Psoas muscle (tissue), 8 donors: ENCODE measurements around the gene MRPL55. TPM values are rescaled to one million over a fixed set of nuclear protein-coding genes. Genes with fewer than 3 reads are reported as not detected.

ENCODE experiments used
- ATAC-seq, 4 donors: fragments of 200-7000 bp; cut with Tn5 transposase; one replicate each; pipeline ENCODE4 v1.9.1; 2020; ENCODE audit warnings: moderate library complexity in 3 of 4, mild to moderate bottlenecking in 2 of 4
- DNase-seq, 2 donors: peaks; one replicate each; pipeline ENCODE4 v3.0.0-alpha.2; 2020
- H3K27ac ChIP-seq: fragments of 200-600 bp; one replicate; pipeline ENCODE4 v1.8.0; 2022
- H3K27me3 ChIP-seq, 3 donors: fragments of 200-600 bp in 1 of 3; one replicate each; pipeline versions ENCODE4 v1.6.1 to v1.8.0; 2013 to 2022; ENCODE audit warnings: low read length in 2 of 3, mild to moderate bottlenecking in 2 of 3, moderate library complexity in 1 of 3; ENCODE audit not compliant: insufficient read depth in 3 of 3
- H3K36me3 ChIP-seq, 2 donors: fragments of 200-600 bp in 1 of 2; one replicate each; pipeline versions ENCODE4 v1.6.1 to v1.8.0; 2013 to 2022; ENCODE audit warnings: low read depth in 1 of 2, mild to moderate bottlenecking in 1 of 2, moderate library complexity in 1 of 2; ENCODE audit not compliant: insufficient read depth in 1 of 2
- H3K4me1 ChIP-seq: fragments of 200-600 bp; one replicate; pipeline ENCODE4 v1.8.0; 2022
- H3K4me3 ChIP-seq: fragments of 200-600 bp; one replicate; pipeline ENCODE4 v1.8.0; 2022; ENCODE audit warnings: mild to moderate bottlenecking
- H3K9me3 ChIP-seq: fragments of 200-600 bp; one replicate; pipeline ENCODE4 v1.8.0; 2022
- WGBS, 3 donors: extraction: QIAGEN DNeasy Blood & Tissue Kit; methylation state at CpG; one replicate each; pipeline versions ENCODE4 v1.1.6 to v1.1.7; 2013; 5-methylcytosine and 5-hydroxymethylcytosine counted together
- intact Hi-C, 2 donors: fragments of 100-400 bp; cut with DNase I; formaldehyde crosslinking; loops; one replicate each; pipeline versions ENCODE4 v1.11.0 to v1.14.2; 2022
- polyA plus RNA-seq, 3 donors: library from polyadenylated mRNA; stranded (reverse); fragments of 200-250 nt; gene quantifications; one replicate each; pipeline ENCODE4 v1.2.3, GENCODE V29; 2013
- total RNA-seq, 4 donors: library from RNA; stranded (reverse); fragmentation: NEBNext Ultra II Directional in 2 of 4; extraction: Animal tissue kit (Norgen Biotek cat#: 25700) in 2 of 4; gene quantifications; one replicate each; pipeline versions ENCODE4 v1.2.1 to v1.2.4, GENCODE V29; 2021 to 2023
- TF ChIP-seq, protein P1 (sequence below): fragments of 200-600 bp; IDR thresholded peaks from one replicate; pipeline ENCODE4 v1.8.0; 2022; ENCODE audit warnings: antibody characterized with exemption
- donor health status: healthy with polysubstance abuse.
- donor health status: DM: no; HTN: no; CAD: no; lungs with moderate emphysema.
- donor health status: Bipolar disorder and iron deficiency.
- donor health status: healthy.
- donor health status: DM: yes; HTN: yes; CAD: no.
- donor health status: DM: no; HTN: no; CAD: no.
- donor health status: DM: no; HTN: no; CAD: no.
- donor health status: DM: yes; HTN: yes; CAD: no.

The MRPL55 gene
- total and polyA plus RNA-seq, 7 donors: 35.7 to 86.2 (median 43.4) TPM

DNA sequence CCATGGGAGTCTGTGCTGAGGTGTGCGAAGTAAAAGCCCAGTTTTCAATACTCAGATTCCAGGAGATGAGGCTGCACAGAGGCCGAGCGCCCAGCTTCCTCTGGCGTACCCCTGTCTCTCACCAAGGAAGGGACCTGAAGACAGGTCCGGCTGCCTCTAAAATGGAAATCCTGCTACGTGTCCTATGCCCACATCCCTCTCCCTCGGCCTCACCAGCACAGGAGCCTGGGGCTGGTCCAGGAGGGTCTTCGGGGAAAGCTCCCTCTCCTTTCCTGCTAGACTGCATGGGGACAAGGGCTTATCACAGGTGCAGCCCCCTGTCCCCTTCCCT, 392 bp downstream of the MRPL55 start:
- 2 to 5% (median 3%) methylated on average over 7 to 8 of the region's 8 CpGs for WGBS, 3 donors

DNA sequence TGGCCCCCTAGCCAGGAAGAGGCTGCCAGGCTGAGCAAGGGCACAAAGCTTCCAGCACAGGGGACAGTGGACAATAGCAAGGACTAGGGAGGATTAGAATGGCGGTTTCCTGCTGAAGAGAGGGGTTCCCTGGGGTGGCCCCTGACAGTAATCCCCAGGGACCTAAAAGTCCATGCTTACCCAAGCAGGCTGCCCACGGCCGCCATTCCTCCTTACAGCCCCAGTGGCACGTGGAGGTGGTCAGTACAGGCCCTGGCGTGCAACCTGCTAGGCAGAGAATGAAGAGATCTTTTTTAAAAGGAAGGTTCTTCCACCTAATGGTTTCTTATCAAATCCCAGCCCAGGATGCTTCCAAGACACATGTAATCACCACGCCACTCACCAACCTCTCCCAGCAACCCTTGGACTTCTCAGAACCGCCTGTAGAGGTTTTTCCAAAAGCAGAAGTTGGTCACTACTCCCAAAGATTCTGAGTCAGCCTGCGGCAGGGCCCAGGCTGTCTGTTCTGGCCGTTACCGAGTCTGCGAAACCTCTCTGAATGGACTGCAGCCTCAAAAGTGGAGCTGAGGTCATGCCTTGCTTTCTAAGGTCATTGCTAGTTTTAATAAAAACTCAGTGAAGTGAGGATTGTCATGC, 926 bp downstream of the MRPL55 start:
- ATAC-seq (no peak), DNase-seq (no peak)
- Histone ChIP-seq H3K4me1 (peaks cover 29% of the 10 kb centered on the region), H3K27ac (peak overlapping the region; percentile 88), H3K9me3 (no peaks in the 10 kb centered on the region), H3K4me3 (peak overlapping the region; percentile 98), H3K36me3 (peaks cover 0 to 22% of the 10 kb centered on the region in 2 donors), H3K27me3 (no peaks in the 10 kb centered on the region)
- intact Hi-C loops: no loop called here
- TF ChIP-seq, protein P1, sequence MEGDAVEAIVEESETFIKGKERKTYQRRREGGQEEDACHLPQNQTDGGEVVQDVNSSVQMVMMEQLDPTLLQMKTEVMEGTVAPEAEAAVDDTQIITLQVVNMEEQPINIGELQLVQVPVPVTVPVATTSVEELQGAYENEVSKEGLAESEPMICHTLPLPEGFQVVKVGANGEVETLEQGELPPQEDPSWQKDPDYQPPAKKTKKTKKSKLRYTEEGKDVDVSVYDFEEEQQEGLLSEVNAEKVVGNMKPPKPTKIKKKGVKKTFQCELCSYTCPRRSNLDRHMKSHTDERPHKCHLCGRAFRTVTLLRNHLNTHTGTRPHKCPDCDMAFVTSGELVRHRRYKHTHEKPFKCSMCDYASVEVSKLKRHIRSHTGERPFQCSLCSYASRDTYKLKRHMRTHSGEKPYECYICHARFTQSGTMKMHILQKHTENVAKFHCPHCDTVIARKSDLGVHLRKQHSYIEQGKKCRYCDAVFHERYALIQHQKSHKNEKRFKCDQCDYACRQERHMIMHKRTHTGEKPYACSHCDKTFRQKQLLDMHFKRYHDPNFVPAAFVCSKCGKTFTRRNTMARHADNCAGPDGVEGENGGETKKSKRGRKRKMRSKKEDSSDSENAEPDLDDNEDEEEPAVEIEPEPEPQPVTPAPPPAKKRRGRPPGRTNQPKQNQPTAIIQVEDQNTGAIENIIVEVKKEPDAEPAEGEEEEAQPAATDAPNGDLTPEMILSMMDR: no peak
- WGBS, 3 donors: 74 to 84% (median 77%) methylated on average over 11 of the region's 11 CpGs

More for the DNA sequence above, 392 bp downstream of the MRPL55 start:
- H3K4me1 ChIP-seq: peaks cover 27% of the 10 kb centered on the region
- peak overlapping the region; percentile 98 for H3K4me3 ChIP-seq
- ATAC-seq (no peak), DNase-seq (no peak)
- H3K9me3 ChIP-seq: no peaks in the 10 kb centered on the region
- no peaks in the 10 kb centered on the region for H3K27me3 ChIP-seq
- peak overlapping the region; percentile 88 for H3K27ac ChIP-seq
- intact Hi-C loops: no loop called here
- TF ChIP-seq, protein P1: no peak
- H3K36me3 ChIP-seq: peaks cover 0 to 22% of the 10 kb centered on the region in 2 donors

DNA sequence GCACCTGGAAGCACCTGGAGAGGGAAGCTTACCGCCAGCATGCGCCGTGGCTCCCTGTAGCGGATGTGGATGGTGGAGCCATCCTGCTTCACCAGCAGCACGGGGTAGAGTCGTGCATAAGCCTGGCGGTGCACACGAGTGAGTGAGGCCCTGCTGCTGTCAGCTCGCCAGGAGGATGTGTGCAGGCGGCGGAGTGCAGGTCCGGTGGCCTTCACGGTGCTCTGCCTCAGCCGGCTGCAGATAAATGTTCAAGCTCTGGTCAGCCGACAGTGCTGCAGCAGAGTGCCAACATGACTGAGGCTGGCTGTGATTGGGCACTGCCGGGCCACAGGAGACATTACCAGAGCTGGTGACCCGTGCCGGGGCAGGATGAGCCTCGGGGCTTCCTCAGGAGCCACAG, 1.5 kb downstream of the MRPL55 start:
- Histone ChIP-seq H3K36me3 (peaks cover 0 to 22% of the 10 kb centered on the region in 2 donors), H3K4me3 (no peak overlapping the region), H3K27ac (no peak overlapping the region), H3K27me3 (no peaks in the 10 kb centered on the region), H3K9me3 (no peaks in the 10 kb centered on the region), H3K4me1 (peaks cover 29% of the 10 kb centered on the region)
- no peak for DNase-seq
- no peak for ATAC-seq
- intact Hi-C loops: no loop called here
- TF ChIP-seq, protein P1: no peak
- WGBS, 3 donors: 85 to 86% (median 85%) methylated on average over 19 of the region's 19 CpGs

DNA sequence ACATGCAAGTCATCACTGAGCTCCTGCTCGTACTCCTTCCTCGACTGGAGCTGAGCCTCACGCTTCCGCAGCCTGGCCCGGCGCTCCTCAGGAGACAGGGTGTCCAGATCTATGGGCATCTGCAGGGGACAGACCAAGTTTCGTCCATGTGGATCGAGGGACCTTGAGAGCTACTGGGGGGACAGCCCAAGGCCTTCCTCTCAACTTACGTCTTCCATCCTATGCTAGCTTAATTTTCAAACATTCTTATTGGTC, 2.4 kb downstream of the MRPL55 start:
- ATAC-seq (no peak), DNase-seq (no peak)
- H3K27ac ChIP-seq: no peak overlapping the region
- no peaks in the 10 kb centered on the region for H3K27me3 ChIP-seq
- intact Hi-C loops: no loop called here
- H3K36me3 ChIP-seq: peaks cover 0 to 22% of the 10 kb centered on the region in 2 donors
- TF ChIP-seq, protein P1: no peak
- peaks cover 35% of the 10 kb centered on the region for H3K4me1 ChIP-seq
- no peak overlapping the region for H3K4me3 ChIP-seq
- 86 to 89% (median 88%) methylated on average over 9 of the region's 9 CpGs for WGBS, 3 donors
- no peaks in the 10 kb centered on the region for H3K9me3 ChIP-seq
